BE2C (cell line): ENCODE data around the gene FRMD4B.

Experiments
- DNase-seq: peaks from one replicate; pipeline ENCODE4 v3.0.0-alpha.2; 2020
- H3K27me3 ChIP-seq: fragments of 250-450 bp; sonication (Bioruptor Pico); 2 replicates; pipeline ENCODE4 v1.5.1; 2020; ENCODE audit warnings: mild to moderate bottlenecking
- H3K36me3 ChIP-seq: fragments of 250-450 bp; sonication (Bioruptor Pico); 2 replicates; pipeline ENCODE4 v1.5.1; 2020; ENCODE audit warnings: mild to moderate bottlenecking
- H3K4me1 ChIP-seq: fragments of 250-450 bp; sonication (Bioruptor Pico); 2 replicates; pipeline ENCODE4 v1.5.1; 2020
- H3K4me3 ChIP-seq: 2 replicates; pipeline ENCODE4 v1.5.1; 2011; ENCODE audit warnings: low read depth, low read length
- H3K9me3 ChIP-seq: fragments of 250-450 bp; sonication (Bioruptor Pico); 2 replicates; pipeline ENCODE4 v1.5.1; 2020
- CTCF ChIP-seq: IDR thresholded peaks from 2 replicates; pipeline ENCODE4 v1.5.1; 2012; ENCODE audit warnings: mild to moderate bottlenecking, low read depth, low read length

FRMD4B gene

GRCh38 chr3:69309814-69310213 is 76.1 kb downstream of the FRMD4B start:
- no peak overlapping the region for H3K4me3 ChIP-seq
- no peak for DNase-seq
- H3K36me3 ChIP-seq = 0 out of 2 replicates have a peak, but pooled peaks cover 4% of the 10 kb centered on the region
- no peaks in the 10 kb centered on the region; the same call in 1 of the 2 replicates for H3K4me1 ChIP-seq
- H3K27me3 ChIP-seq = no peaks in the 10 kb centered on the region
- H3K9me3 ChIP-seq = no peaks in the 10 kb centered on the region
- TF ChIP-seq CTCF = peak; percentile 63

- peak; percentile 96 for TF ChIP-seq CTCF
- peak; percentile 69 for DNase-seq
- H3K4me3 ChIP-seq = no peak overlapping the region
- no peaks in the 10 kb centered on the region; the same call in 1 of the 2 replicates for H3K4me1 ChIP-seq
- no peaks in the 10 kb centered on the region for H3K27me3 ChIP-seq
- H3K9me3 ChIP-seq = no peaks in the 10 kb centered on the region
- H3K36me3 ChIP-seq = no peaks in the 10 kb centered on the region
These were observed 79.4 kb downstream of the FRMD4B start for GRCh38 chr3:69306239-69307185.

- Histone ChIP-seq H3K27me3 (no peaks in the 10 kb centered on the region), H3K4me3 (no peak overlapping the region), H3K9me3 (no peaks in the 10 kb centered on the region), H3K4me1 (no peaks in the 10 kb centered on the region; the same call in 1 of the 2 replicates), H3K36me3 (no peaks in the 10 kb centered on the region)
- no peak for DNase-seq
- no peak for TF ChIP-seq CTCF
These were observed 80.9 kb downstream of the FRMD4B start for GRCh38 chr3:69305011-69305410.

- Histone ChIP-seq H3K9me3 (no peaks in the 10 kb centered on the region), H3K36me3 (no peaks in the 10 kb centered on the region), H3K4me1 (no peaks in the 10 kb centered on the region; the same call in 1 of the 2 replicates), H3K4me3 (no peak overlapping the region), H3K27me3 (no peaks in the 10 kb centered on the region)
- no peak for TF ChIP-seq CTCF
- DNase-seq = no peak
These were observed 81.5 kb downstream of the FRMD4B start for GRCh38 chr3:69304396-69304795.

GRCh38 chr3:69300296-69300695 is 85.6 kb downstream of the FRMD4B start:
- H3K36me3 ChIP-seq = no peaks in the 10 kb centered on the region
- no peak for TF ChIP-seq CTCF

GRCh38 chr3:69299344-69299743 is 86.5 kb downstream of the FRMD4B start:
- Histone ChIP-seq H3K36me3 (no peaks in the 10 kb centered on the region), H3K27me3 (no peaks in the 10 kb centered on the region), H3K9me3 (no peaks in the 10 kb centered on the region), H3K4me1 (peaks cover 2% of the 10 kb centered on the region; the same call in 1 of the 2 replicates), H3K4me3 (no peak overlapping the region)
- TF ChIP-seq CTCF = no peak
- DNase-seq = no peak

More at GRCh38 chr3:69300296-69300695, 85.6 kb downstream of the FRMD4B start:
- Histone ChIP-seq H3K9me3 (no peaks in the 10 kb centered on the region), H3K4me3 (no peak overlapping the region), H3K27me3 (no peaks in the 10 kb centered on the region), H3K4me1 (no peaks in the 10 kb centered on the region)
- no peak for DNase-seq
